Subcutaneous abdominal adipose tissue (tissue), 5 donors: ENCODE data around the gene MTCH1.

Source experiments
- H3K27ac ChIP-seq: one replicate; pipeline ENCODE4 v1.7.0; 2013; ENCODE audit warnings: low read depth, mild to moderate bottlenecking, inconsistent platforms, low read length, moderate library complexity
- H3K27me3 ChIP-seq, 5 donors: one replicate each; pipeline ENCODE4 v1.7.0; 2013; ENCODE audit warnings: low read length in 5 of 5, inconsistent platforms in 1 of 5; ENCODE audit not compliant: control insufficient read depth in 5 of 5, insufficient read depth in 4 of 5
- H3K36me3 ChIP-seq, 5 donors: one replicate each; pipeline ENCODE4 v1.7.0; 2013; ENCODE audit warnings: low read length in 5 of 5; ENCODE audit not compliant: control insufficient read depth in 5 of 5, insufficient read depth in 5 of 5
- H3K4me1 ChIP-seq, 5 donors: one replicate each; pipeline ENCODE4 v1.7.0; 2013; ENCODE audit warnings: low read length in 5 of 5, mild to moderate bottlenecking in 3 of 5, moderate library complexity in 1 of 5; ENCODE audit not compliant: control insufficient read depth in 5 of 5, insufficient read depth in 5 of 5
- H3K4me3 ChIP-seq, 5 donors: one replicate each; pipeline ENCODE4 v1.7.0; 2013; ENCODE audit warnings: low read length in 5 of 5, low read depth in 1 of 5
- H3K9ac ChIP-seq, 5 donors: one replicate each; pipeline ENCODE4 v1.7.0; 2013; ENCODE audit warnings: low read length in 5 of 5, mild to moderate bottlenecking in 4 of 5, moderate library complexity in 3 of 5
- H3K9me3 ChIP-seq, 5 donors: one replicate each; pipeline ENCODE4 v1.7.0; 2013; ENCODE audit warnings: low read length in 5 of 5; ENCODE audit not compliant: control insufficient read depth in 5 of 5
- donor health status: healthy.
- donor health status: healthy.
- donor health status: healthy.
- donor health status: healthy.
- donor health status: healthy.

The MTCH1 gene

GRCh38 chr6:37007340-37008043, 21.5 kb upstream of the MTCH1 start:
- H3K36me3 ChIP-seq, result peaks cover 0 to 13% (median 0%) of the 10 kb centered on the region in 5 donors
- H3K27me3 ChIP-seq, result no peaks in the 10 kb centered on the region
- H3K9ac ChIP-seq, result peak overlapping the region in 1 of 5 donors; percentile 48
- peak overlapping the region; percentile 30 to 69 (median 58) for H3K4me3 ChIP-seq
- H3K27ac ChIP-seq, result no peak overlapping the region
- H3K4me1 ChIP-seq, result peaks cover 3 to 15% (median 9%) of the 10 kb centered on the region in 5 donors
- H3K9me3 ChIP-seq, result no peaks in the 10 kb centered on the region

- no peaks in the 10 kb centered on the region for H3K27me3 ChIP-seq
- H3K4me1 ChIP-seq, result peaks cover 3 to 15% (median 9%) of the 10 kb centered on the region in 5 donors
- H3K9ac ChIP-seq, result peak overlapping the region in 2 of 5 donors; percentile 2 to 26
- H3K27ac ChIP-seq, result no peak overlapping the region
- no peaks in the 10 kb centered on the region for H3K9me3 ChIP-seq
- H3K4me3 ChIP-seq, result peak overlapping the region; percentile 19 to 69 (median 58)
- H3K36me3 ChIP-seq, result peaks cover 0 to 12% (median 0%) of the 10 kb centered on the region in 5 donors
These were observed 20.9 kb upstream of the MTCH1 start for GRCh38 chr6:37006793-37007339.

- H3K4me3 ChIP-seq, result peak overlapping the region; percentile 48 to 69 (median 58)
These were observed 20.0 kb upstream of the MTCH1 start for GRCh38 chr6:37005827-37006567.

GRCh38 chr6:37005061-37005810, 19.2 kb upstream of the MTCH1 start, which contains the start of gene FGD2:
Gene FGD2 (plus strand): TSS chr6:37005655. CDS start chr6:37005818, 163 bp downstream.
- Histone ChIP-seq H3K9ac (peak within 1 kb of the TSS in 4 of 5 donors; percentile 2 to 66 (median 30)), H3K4me1 (peaks cover 3 to 15% (median 9%) of the 10 kb centered on the region in 5 donors), H3K4me3 (peak within 1 kb of the TSS; percentile 48 to 69 (median 58)), H3K27ac (peak within 1 kb of the TSS; percentile 16), H3K36me3 (peaks cover 0 to 2% (median 0%) of the 10 kb centered on the region in 5 donors), H3K9me3 (no peaks in the 10 kb centered on the region), H3K27me3 (no peaks in the 10 kb centered on the region)

More at GRCh38 chr6:37005827-37006567, 20.0 kb upstream of the MTCH1 start:
- peak overlapping the region; percentile 16 for H3K27ac ChIP-seq
- peaks cover 3 to 15% (median 9%) of the 10 kb centered on the region in 5 donors for H3K4me1 ChIP-seq
- H3K9me3 ChIP-seq, result no peaks in the 10 kb centered on the region
- H3K27me3 ChIP-seq, result no peaks in the 10 kb centered on the region
- H3K9ac ChIP-seq, result peak overlapping the region in 3 of 5 donors; percentile 26 to 66 (median 35)
- peaks cover 0 to 5% (median 0%) of the 10 kb centered on the region in 5 donors for H3K36me3 ChIP-seq

- Histone ChIP-seq H3K4me3 (no peak overlapping the region), H3K9ac (no peak overlapping the region), H3K9me3 (no peaks in the 10 kb centered on the region), H3K27me3 (no peaks in the 10 kb centered on the region), H3K4me1 (peaks cover 2 to 14% (median 9%) of the 10 kb centered on the region in 5 donors), H3K27ac (no peak overlapping the region), H3K36me3 (no peaks in the 10 kb centered on the region)
These were observed 18.3 kb upstream of the MTCH1 start for GRCh38 chr6:37004044-37004980.

- no peaks in the 10 kb centered on the region for H3K9me3 ChIP-seq
- peaks cover 5 to 17% (median 13%) of the 10 kb centered on the region in 5 donors for H3K4me1 ChIP-seq
- no peaks in the 10 kb centered on the region for H3K36me3 ChIP-seq
- H3K9ac ChIP-seq, result no peak overlapping the region
- H3K27me3 ChIP-seq, result no peaks in the 10 kb centered on the region
- no peak overlapping the region for H3K27ac ChIP-seq
- no peak overlapping the region for H3K4me3 ChIP-seq
These were observed 13.7 kb upstream of the MTCH1 start for GRCh38 chr6:36999751-37000125.

- H3K36me3 ChIP-seq, result no peaks in the 10 kb centered on the region
- peaks cover 5 to 17% (median 13%) of the 10 kb centered on the region in 5 donors for H3K4me1 ChIP-seq
- no peak overlapping the region for H3K4me3 ChIP-seq
- H3K27ac ChIP-seq, result peak overlapping the region; percentile 39
- H3K27me3 ChIP-seq, result no peaks in the 10 kb centered on the region
- no peak overlapping the region for H3K9ac ChIP-seq
- H3K9me3 ChIP-seq, result no peaks in the 10 kb centered on the region
These were observed 13.2 kb upstream of the MTCH1 start for GRCh38 chr6:36999061-36999750.

GRCh38 chr6:36998723-36999038, 12.7 kb upstream of the MTCH1 start:
- Histone ChIP-seq H3K4me3 (no peak overlapping the region), H3K9ac (peak overlapping the region in 1 of 5 donors; percentile 56)

More at GRCh38 chr6:36998723-36999038, 12.7 kb upstream of the MTCH1 start:
- no peaks in the 10 kb centered on the region for H3K9me3 ChIP-seq
- no peaks in the 10 kb centered on the region for H3K27me3 ChIP-seq
- H3K4me1 ChIP-seq, result peaks cover 5 to 17% (median 13%) of the 10 kb centered on the region in 5 donors
- no peaks in the 10 kb centered on the region for H3K36me3 ChIP-seq
- peak overlapping the region; percentile 39 for H3K27ac ChIP-seq
